T-helper 2 cell treated with Interferon-gamma antibody and Interleukin-4, amounts not matched to agents 5 μg/mL and 100 μg/mL, for 36 hours (primary cell): ENCODE measurements around the gene CDH11.

Source experiments
- DNase-seq: peaks from one replicate; pipeline ENCODE4 v3.0.0; 2021; ENCODE audit warnings: low spot score
- H3K27ac Mint-ChIP-seq: one replicate; pipeline ENCODE4 v1.8.0; 2021; ENCODE audit warnings: mild to moderate bottlenecking, mixed read lengths
- H3K27me3 Mint-ChIP-seq: one replicate; pipeline ENCODE4 v1.8.0; 2021; ENCODE audit warnings: low read depth, mixed read lengths
- H3K36me3 Mint-ChIP-seq: one replicate; pipeline ENCODE4 v1.8.0; 2021; ENCODE audit warnings: low read depth, mixed read lengths
- H3K4me1 Mint-ChIP-seq: one replicate; pipeline ENCODE4 v1.8.0; 2021; ENCODE audit warnings: low read depth, mixed read lengths
- H3K4me3 Mint-ChIP-seq: one replicate; pipeline ENCODE4 v1.8.0; 2022; ENCODE audit warnings: mild to moderate bottlenecking, moderate library complexity, mixed read lengths
- H3K9me3 Mint-ChIP-seq: one replicate; pipeline ENCODE4 v1.8.0; 2021; ENCODE audit warnings: mixed read lengths

CDH11 gene

GRCh38 chr16:65069766-65070165 lies 52.1 kb downstream of the CDH11 start:
- Mint-ChIP-seq H3K4me1 (no peaks in the 10 kb centered on the region), H3K9me3 (peaks cover 22% of the 10 kb centered on the region), H3K4me3 (no peak overlapping the region), H3K36me3 (no peaks in the 10 kb centered on the region), H3K27me3 (no peaks in the 10 kb centered on the region), H3K27ac (no peak overlapping the region)
- no peak for DNase-seq

- Mint-ChIP-seq H3K4me3 (no peak overlapping the region), H3K27me3 (no peaks in the 10 kb centered on the region), H3K27ac (no peak overlapping the region), H3K4me1 (no peaks in the 10 kb centered on the region), H3K36me3 (no peaks in the 10 kb centered on the region), H3K9me3 (peaks cover 17% of the 10 kb centered on the region)
- no peak for DNase-seq
Observed at GRCh38 chr16:65069065-65069464, 52.8 kb downstream of the CDH11 start.

DNA sequence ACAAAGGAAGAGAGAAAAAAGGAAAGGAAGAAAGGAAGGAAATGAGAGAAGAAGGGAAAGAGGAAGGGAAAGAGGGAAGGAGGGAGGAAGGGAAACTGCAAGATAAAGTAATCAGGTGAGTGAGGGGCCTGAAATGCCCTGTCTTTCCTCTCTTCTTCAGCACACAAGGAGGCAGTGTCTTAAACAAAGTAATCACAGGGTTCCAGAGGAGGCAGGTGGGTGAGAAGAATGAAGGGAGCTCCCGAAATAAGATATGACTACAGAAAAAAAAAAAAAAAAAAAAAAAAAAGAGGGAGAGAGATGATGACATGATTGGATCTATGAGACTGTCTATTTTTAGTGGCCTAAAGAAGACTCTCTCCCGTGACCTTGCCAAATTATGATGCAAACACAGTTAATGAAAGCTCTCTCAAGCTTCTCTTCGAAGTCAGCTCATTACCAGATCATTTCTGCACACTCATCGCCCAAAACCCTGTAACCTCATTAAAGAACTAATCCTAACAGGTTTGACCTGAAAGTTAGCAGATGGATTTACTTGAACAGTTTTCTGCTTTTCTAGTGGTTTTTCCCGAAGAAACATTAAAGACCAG lies 53.6 kb downstream of the CDH11 start:
- Mint-ChIP-seq H3K27me3 (no peaks in the 10 kb centered on the region), H3K9me3 (peaks cover 17% of the 10 kb centered on the region), H3K4me1 (no peaks in the 10 kb centered on the region), H3K36me3 (no peaks in the 10 kb centered on the region), H3K4me3 (no peak overlapping the region), H3K27ac (no peak overlapping the region)
- DNase-seq: no peak

GRCh38 chr16:65066651-65067050 lies 55.2 kb downstream of the CDH11 start:
- no peak for DNase-seq
- Mint-ChIP-seq H3K4me1 (no peaks in the 10 kb centered on the region), H3K27ac (no peak overlapping the region), H3K9me3 (peaks cover 17% of the 10 kb centered on the region), H3K4me3 (no peak overlapping the region), H3K27me3 (no peaks in the 10 kb centered on the region), H3K36me3 (no peaks in the 10 kb centered on the region)

DNA sequence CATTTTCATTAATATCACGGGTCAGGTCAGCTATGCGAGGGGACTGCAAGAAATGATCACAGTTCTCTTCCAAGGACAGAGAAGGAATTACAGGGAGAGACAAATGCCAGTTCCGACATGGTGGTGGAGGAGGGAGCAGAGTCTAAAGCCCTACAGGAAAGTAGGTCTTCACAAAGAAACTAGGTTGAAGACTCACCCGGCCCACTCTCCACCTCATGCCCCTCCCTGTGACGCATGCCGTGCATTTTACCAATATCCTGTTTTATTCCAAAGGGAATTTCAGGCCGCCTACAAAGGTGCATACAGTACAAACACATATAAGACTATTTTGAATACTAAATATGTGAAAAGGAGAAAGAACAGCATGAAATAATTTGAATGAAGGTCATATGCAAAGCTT lies 56.8 kb downstream of the CDH11 start:
- no peaks in the 10 kb centered on the region for H3K4me1 Mint-ChIP-seq

DNA sequence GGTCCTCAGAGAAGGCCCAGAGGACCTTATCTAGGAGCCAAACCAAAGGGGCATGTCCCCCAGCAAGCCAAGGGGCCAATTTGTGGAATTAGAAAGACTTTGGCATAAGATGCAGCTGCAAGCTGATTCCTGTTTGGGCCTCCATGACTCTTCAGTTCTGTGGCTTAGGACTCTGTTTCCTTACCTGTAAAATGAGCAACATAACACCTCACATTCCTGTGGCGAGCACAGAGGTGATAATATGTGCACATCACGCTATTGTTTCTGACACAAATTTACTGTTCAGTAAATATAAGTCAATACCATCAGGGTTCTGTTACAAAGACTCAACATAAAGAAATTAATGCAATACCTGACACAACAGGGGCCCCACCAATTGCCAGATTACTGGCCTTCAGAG lies 57.7 kb downstream of the CDH11 start:
- H3K9me3 Mint-ChIP-seq: peaks cover 9% of the 10 kb centered on the region

More for the DNA sequence above, 56.8 kb downstream of the CDH11 start:
- no peaks in the 10 kb centered on the region for H3K36me3 Mint-ChIP-seq
- no peak for DNase-seq
- no peak overlapping the region for H3K4me3 Mint-ChIP-seq
- H3K27me3 Mint-ChIP-seq: no peaks in the 10 kb centered on the region
- no peak overlapping the region for H3K27ac Mint-ChIP-seq
- H3K9me3 Mint-ChIP-seq: peaks cover 12% of the 10 kb centered on the region

DNA sequence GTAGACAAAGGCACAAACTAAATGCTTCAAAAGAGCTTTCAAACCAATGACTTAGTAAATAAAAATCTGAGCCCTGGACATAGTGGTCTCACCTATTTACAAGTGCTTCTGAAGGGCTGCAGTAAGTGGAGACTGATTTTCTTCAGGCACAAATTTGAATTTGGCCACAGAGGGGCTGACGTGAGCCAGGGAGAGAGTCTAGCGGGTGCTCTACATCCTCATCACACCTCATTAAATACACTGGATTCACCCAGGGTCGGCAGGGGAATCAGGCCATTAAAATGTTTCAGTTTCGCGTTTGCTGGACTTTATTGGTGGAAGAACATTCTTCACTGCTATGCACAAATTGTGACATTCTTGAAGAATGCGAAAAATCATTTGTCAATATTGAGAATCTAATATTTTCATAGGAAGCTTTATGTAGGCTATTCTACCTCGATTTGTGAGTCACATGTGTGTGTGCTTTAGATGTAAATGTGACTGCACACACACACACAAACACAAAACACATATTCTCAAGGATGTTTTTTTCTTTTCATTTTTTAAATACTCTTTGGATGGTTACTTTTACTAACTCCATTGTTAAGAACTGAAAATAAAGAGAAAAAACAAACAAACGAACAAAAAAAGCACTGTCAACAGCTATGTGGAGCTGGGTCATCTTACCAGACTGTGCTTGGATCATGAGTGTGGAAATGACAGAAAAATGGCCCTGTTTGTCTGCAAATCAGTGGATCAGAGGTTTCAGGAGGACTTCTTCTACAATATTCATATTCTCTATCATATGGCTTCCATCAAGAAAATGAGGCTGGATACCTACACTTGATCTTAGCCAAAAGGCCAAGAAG lies 58.9 kb downstream of the CDH11 start:
- Mint-ChIP-seq H3K4me3 (no peak overlapping the region), H3K27ac (no peak overlapping the region), H3K9me3 (peaks cover 6% of the 10 kb centered on the region), H3K36me3 (no peaks in the 10 kb centered on the region), H3K27me3 (no peaks in the 10 kb centered on the region), H3K4me1 (no peaks in the 10 kb centered on the region)
- DNase-seq: no peak

More for the DNA sequence above, 57.7 kb downstream of the CDH11 start:
- Mint-ChIP-seq H3K27me3 (no peaks in the 10 kb centered on the region), H3K4me1 (no peaks in the 10 kb centered on the region), H3K4me3 (no peak overlapping the region), H3K27ac (no peak overlapping the region), H3K36me3 (no peaks in the 10 kb centered on the region)
- DNase-seq: no peak

GRCh38 chr16:65061935-65062518 lies 59.8 kb downstream of the CDH11 start:
- peaks cover 1% of the 10 kb centered on the region for H3K9me3 Mint-ChIP-seq
- no peaks in the 10 kb centered on the region for H3K4me1 Mint-ChIP-seq
- no peak overlapping the region for H3K27ac Mint-ChIP-seq
- H3K4me3 Mint-ChIP-seq: no peak overlapping the region
- H3K27me3 Mint-ChIP-seq: no peaks in the 10 kb centered on the region
- no peaks in the 10 kb centered on the region for H3K36me3 Mint-ChIP-seq
- no peak for DNase-seq

DNA sequence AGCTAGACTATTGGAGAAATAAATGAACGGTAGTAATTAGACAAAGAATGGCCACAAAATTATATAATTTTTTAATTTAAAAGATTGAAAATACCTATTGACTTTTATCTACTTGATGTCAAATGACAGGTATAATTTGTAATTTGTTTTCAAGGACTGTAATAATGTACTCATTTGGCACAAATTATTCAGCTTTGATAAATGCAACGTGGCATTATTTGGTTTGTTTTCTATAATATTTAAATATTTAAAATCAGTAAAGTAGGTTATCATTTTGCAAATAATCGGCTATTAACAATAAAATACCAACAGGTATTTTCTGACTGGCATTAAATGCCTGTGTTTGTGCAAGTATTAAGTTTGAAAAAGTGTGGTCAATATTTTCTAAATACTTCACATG lies 60.6 kb downstream of the CDH11 start:
- H3K27me3 Mint-ChIP-seq: no peaks in the 10 kb centered on the region
- H3K9me3 Mint-ChIP-seq: no peaks in the 10 kb centered on the region
- H3K4me1 Mint-ChIP-seq: no peaks in the 10 kb centered on the region
- DNase-seq: no peak
- no peak overlapping the region for H3K4me3 Mint-ChIP-seq
- no peaks in the 10 kb centered on the region for H3K36me3 Mint-ChIP-seq
- no peak overlapping the region for H3K27ac Mint-ChIP-seq

- Mint-ChIP-seq H3K4me3 (no peak overlapping the region), H3K27me3 (no peaks in the 10 kb centered on the region), H3K9me3 (peaks cover 3% of the 10 kb centered on the region), H3K4me1 (no peaks in the 10 kb centered on the region), H3K36me3 (no peaks in the 10 kb centered on the region), H3K27ac (no peak overlapping the region)
- DNase-seq: no peak
Observed at GRCh38 chr16:65059406-65059980, 62.4 kb downstream of the CDH11 start.

- Mint-ChIP-seq H3K4me1 (no peaks in the 10 kb centered on the region), H3K9me3 (peaks cover 11% of the 10 kb centered on the region), H3K27me3 (no peaks in the 10 kb centered on the region), H3K36me3 (no peaks in the 10 kb centered on the region), H3K27ac (no peak overlapping the region), H3K4me3 (no peak overlapping the region)
- no peak for DNase-seq
Observed at GRCh38 chr16:65057184-65057583, 64.7 kb downstream of the CDH11 start.

DNA sequence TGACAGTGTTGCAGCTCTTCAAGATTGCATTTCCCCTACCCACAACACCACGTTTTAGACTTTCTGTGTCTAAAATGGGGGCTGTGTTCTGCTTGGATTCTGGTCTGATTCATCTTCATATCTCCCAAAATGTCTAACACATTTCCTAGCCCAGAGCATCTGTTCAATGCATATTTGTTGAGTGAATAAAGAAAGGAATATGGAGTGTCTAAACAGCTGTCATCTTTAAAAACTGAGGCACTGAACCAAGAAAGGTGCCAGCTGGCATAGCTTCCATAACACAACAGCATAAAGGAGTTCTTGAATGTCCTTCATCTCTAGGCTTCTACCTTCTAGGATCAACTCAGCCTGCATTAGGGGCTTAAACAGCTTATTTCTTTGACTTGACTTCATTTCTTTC lies 67.4 kb downstream of the CDH11 start:
- no peaks in the 10 kb centered on the region for H3K36me3 Mint-ChIP-seq
- peaks cover 11% of the 10 kb centered on the region for H3K9me3 Mint-ChIP-seq
- no peaks in the 10 kb centered on the region for H3K27me3 Mint-ChIP-seq
- H3K4me1 Mint-ChIP-seq: no peaks in the 10 kb centered on the region
- H3K4me3 Mint-ChIP-seq: no peak overlapping the region
- DNase-seq: no peak
- H3K27ac Mint-ChIP-seq: no peak overlapping the region

DNA sequence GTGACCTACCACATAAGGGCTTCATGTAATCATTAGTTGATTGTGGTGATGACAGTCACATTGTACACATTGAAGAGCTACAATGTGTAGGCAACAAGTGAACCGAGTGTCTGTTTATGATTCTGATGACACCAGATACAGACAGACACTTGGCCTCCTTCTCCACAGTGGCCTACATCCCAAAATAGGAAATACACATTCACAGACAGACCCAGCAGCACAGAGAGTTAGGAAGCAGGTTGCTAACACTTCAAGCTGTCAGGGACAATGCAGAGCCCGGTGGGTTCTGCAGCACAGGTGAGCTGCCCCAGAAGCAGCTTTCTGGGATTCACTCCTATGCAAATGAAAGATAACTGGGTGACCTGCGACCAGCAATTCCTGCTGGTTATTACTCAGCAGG lies 72.2 kb downstream of the CDH11 start:
- Mint-ChIP-seq H3K27ac (no peak overlapping the region), H3K9me3 (peaks cover 19% of the 10 kb centered on the region), H3K27me3 (no peaks in the 10 kb centered on the region), H3K4me1 (no peaks in the 10 kb centered on the region), H3K36me3 (no peaks in the 10 kb centered on the region), H3K4me3 (no peak overlapping the region)
- DNase-seq: no peak

- Mint-ChIP-seq H3K4me3 (no peak overlapping the region), H3K27ac (no peak overlapping the region), H3K9me3 (peaks cover 35% of the 10 kb centered on the region), H3K27me3 (no peaks in the 10 kb centered on the region), H3K36me3 (no peaks in the 10 kb centered on the region), H3K4me1 (no peaks in the 10 kb centered on the region)
- no peak for DNase-seq
Observed at GRCh38 chr16:65045961-65046360, 75.9 kb downstream of the CDH11 start.
